Fibroblast of skin of left biceps (primary cell): Measurements from ENCODE around the gene ANXA1.

Source experiments
- DNase-seq, 2 experiments: peaks; one replicate each; pipeline ENCODE4 v3.0.0-alpha.2; 2013; ENCODE audit warnings: low read depth in 2 of 2

ANXA1 gene

DNA sequence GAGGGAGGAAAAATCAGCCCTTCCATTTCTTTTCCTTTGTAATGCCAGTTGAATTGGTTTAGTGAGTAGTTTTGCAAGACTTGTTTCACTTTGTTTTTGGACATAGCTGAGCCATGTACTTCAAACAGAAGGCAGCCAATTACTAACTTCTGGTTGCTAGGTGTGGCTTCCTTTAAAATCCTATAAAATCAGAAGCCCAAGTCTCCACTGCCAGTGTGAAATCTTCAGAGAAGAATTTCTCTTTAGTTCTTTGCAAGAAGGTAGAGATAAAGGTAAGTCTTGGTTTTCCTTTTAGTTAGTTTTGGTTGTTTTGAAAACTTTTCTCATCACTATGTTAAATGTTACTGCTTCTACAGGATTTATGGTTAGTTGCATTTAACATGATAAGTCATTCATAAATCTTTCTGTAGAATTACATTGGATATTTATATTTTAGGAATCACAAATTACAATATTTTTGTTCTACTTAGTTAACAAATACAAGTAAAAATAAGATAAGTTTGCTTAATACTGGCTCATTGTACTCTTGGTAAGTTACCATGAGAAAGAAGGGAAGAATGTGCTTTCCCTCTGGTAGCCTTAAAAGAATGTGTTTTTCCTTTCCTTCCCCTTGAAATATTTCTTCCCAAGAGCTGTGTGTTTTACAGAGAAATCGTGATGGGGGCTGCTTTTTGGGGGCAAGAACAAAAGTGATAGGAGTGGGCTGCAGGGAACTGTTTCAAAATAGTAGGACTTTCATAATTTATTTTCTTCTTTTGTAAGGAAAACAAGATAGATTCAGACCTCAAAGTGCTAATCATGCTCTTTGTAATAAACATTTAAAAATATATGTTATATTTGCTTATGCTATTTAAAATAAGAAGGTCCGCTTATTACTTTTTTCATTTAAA is at the start of gene ANXA1:
TSS of gene ANXA1 (plus strand) at position 213 of the 890 bp plus-strand sequence. CDS start 6,671 bp downstream, outside the sequence.
- DNase-seq = peak; percentile 58 to 67

- DNase-seq = no peak
Measured at GRCh38 chr9:73104342-73104741, 47.3 kb upstream of the ANXA1 start.

- no peak for DNase-seq
Measured at GRCh38 chr9:73104921-73105320, 46.7 kb upstream of the ANXA1 start.

DNA sequence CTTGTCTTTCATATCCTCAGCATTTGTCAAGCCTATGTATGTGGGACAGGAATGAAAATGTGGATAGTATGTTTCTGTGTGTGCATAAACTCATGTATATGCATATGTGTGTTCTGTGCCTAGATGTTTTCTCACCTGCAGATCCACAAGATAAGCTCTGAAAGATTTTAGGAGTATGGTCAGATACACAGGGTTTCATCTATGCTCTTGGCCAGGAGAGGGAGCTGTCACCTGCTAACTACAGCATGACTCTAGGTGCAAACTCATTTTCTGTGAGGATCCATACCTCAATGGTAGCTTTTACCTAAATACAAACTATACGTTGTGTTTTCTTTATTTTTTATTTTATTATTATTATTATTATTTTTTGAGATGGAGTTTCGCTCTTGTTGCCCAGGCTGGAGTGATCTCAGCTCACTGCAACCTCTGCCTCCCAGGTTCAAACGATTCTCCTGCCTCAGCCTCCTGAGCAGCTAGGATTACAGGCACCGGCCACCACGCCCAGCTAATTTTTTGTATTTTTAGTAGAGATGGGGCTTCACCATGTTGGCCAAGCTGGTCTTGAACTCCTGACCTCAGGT is 44.1 kb upstream of the ANXA1 start:
- DNase-seq = peak in 1 of 2 experiments; percentile 28

DNA sequence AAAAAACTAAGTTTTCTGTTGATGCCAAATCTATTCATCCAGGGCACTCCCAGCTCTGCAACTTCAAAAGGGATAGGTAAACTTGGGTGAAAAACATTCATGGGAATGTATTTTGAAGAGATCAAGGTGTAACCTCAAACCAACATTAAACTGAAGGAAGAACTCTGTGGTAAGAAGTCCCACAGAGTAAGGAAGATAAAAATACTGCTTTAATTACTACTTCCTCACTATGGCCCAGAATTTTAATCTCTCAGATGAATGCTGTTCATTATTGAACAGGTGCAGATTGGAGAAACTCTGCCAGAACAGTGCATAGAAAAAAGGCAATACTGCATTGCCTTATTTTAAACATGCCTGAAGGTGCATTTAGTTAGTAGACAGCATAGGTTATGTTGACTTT is 37.6 kb upstream of the ANXA1 start:
- DNase-seq = no peak

GRCh38 chr9:73114958-73115357 is 36.7 kb upstream of the ANXA1 start:
- no peak for DNase-seq

DNA sequence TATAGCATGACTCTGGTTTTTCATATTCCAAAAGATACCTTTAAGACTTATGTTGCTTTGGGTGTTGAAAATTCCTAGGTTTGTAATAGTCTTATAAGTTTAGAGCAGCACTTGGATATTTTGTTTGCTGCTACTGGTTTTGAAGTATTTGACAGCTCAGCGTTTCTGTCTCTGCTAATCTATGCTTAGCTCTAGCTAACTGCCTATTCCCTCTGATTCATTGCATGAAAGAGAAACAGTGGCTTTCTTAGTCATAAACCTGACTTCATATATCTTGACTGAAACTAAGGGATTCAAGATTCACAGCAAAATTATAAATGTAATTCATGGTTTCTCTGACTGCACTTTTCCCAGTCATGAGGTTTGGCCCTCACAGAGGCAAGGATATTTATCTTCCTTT is 35.6 kb upstream of the ANXA1 start:
- peak in 1 of 2 experiments; percentile 27 for DNase-seq

GRCh38 chr9:73116880-73117279 is 34.8 kb upstream of the ANXA1 start:
- no peak for DNase-seq

GRCh38 chr9:73118286-73118685 is 33.4 kb upstream of the ANXA1 start:
- no peak for DNase-seq

DNA sequence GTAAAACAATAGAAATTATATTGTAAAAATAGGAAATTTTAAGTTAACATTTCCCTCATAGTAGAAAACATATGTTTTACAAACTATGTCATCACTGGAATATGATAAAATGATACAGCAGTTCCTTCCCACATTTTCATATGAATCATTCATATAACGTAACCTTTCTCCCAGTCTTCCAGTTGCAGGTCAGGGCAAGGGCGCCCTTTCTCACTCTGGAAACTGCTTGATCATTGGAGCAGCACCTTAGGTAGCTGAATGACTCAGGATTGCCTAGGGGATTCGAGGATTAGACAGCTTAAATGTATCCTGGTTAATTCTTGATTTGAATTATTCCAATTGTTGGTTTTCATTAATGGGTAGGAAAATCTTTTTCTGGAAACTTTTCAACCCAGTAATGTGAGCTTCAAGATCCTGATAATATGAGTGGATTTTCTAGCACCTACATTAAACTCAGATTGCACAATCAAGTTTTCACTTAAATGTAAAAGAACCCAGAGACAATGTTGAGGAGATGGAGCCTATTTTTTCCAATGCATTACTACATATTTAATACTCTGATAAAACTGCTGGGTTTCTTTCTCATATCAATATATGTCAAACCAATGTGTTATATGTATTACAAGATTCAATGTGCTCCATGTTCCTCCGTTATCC is 32.6 kb upstream of the ANXA1 start:
- peak; percentile 71 to 75 for DNase-seq

DNA sequence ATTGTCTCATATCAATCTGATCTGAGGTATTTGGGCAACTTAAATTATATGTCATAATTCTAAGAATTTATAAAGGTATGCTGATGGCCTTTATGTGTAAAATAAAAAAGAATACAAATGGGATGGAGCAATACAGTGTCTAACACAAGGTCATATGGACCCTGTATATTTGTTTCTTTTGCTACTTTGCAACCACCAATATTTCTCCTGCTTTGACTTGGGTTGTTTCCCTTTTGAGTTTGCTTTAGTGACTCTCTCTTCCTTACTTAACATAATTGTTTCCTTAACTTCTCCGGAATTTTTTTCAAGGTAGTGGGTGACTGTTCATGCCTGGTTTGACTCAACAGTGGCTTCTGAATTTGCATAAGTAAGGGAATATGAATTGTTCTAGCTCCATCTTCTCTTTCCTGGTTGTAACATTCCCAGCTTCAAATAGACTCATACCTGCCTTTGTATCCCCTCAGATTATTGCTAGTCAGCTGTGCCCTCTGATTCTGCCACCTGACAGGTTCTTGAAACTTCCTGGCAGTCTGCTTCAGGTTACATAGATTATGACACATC is 30.2 kb upstream of the ANXA1 start:
- no peak for DNase-seq

GRCh38 chr9:73125651-73126050 is 26.0 kb upstream of the ANXA1 start:
- no peak for DNase-seq

- no peak for DNase-seq
Measured at GRCh38 chr9:73129941-73130685, 21.6 kb upstream of the ANXA1 start.

GRCh38 chr9:73131461-73131860 is 20.2 kb upstream of the ANXA1 start:
- DNase-seq = no peak

DNA sequence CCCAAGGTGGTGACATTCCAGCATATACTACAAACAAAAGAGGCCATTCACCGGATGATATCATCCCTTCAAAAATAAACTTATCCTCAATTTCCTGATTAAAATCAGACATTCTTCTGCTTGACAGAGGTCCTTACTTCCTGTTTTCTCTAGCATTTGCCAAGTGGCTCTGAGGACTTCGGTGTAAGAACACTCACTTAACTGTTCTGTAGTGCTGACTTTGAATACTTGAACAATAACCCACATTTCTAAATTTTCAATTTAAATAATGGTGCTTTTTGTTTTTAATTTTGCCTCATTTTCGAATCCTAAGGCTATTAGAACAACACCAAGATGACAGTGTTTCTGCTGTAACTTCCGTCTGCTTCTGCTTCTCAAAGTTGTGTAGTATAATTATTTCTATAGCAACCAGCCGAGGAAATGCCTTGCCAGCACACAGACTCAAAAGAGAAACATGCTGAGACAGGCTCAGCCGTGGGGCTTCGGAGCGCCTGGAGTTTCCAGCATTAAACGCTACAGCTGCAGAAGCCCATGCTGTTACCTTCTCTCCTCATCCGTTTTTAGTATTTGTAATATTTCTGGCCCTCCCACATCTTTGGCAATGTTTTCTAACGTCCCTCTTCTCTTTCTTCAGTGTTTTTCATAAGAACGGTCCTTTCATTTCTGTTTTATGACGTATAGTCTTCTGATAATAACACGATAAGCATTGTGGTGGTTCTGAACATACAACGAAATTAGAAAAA is 19.5 kb upstream of the ANXA1 start:
- DNase-seq = peak in 1 of 2 experiments; percentile 50

DNA sequence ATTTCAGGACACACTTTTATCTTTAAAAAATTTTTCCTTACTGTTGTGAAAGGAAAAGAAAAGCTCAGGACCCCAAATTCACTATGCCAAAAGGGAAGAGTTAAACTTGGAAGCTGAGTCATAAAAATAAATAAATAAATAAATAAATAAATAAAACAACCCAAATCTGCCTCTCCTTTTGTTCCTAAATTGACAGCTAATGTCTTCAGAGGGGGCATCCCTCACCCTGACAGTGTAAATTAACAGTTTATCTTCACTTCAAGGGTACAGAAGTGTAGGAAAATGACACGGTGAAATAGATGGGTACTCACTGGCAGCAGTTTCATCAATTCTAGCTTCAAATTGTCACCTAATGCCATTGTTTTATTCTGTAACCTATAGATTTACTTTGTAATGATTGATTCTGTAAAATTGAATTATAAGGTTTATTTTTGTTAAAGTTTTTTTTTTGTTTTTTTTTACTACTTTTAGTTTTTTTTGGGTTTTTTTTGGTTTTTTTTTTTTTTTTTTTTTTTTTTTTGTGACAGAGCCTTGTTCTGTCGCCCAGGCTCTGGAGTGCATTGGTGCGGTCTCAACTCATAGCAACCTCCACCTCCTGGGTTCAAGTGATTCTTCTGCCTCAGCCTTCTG is 18.5 kb upstream of the ANXA1 start:
- no peak for DNase-seq

- DNase-seq = no peak
Measured at GRCh38 chr9:73133921-73134407, 17.7 kb upstream of the ANXA1 start.

GRCh38 chr9:73135394-73135793 is 16.3 kb upstream of the ANXA1 start:
- DNase-seq = no peak

DNA sequence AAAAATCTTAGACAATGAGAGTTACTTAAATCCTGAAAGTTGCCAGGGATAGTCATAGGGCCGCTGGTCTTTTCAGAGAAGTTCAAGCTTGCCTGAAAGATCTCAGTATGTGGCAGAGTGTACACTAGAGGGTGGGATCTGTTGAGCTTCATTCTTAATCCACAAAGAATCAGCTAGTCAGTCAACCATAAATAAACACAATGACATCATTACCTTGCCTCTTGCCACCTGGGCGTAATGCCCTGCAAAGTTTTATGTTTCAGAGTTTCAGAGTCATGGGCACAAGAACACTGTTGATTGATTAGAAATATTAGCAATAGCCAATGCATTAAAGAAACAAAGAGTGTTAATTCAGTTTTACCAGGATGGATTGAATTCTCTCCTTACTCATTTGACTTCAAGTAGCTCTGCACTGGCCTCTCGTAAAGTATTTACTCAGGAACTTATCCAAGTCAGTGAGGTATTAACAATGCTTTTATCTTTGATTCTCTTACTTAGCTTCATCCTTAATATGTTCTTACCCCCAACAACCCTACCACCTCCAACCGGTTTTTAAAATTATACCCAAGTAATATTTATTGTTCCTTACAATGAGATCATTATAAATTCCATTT is 14.3 kb upstream of the ANXA1 start:
- no peak for DNase-seq

DNA sequence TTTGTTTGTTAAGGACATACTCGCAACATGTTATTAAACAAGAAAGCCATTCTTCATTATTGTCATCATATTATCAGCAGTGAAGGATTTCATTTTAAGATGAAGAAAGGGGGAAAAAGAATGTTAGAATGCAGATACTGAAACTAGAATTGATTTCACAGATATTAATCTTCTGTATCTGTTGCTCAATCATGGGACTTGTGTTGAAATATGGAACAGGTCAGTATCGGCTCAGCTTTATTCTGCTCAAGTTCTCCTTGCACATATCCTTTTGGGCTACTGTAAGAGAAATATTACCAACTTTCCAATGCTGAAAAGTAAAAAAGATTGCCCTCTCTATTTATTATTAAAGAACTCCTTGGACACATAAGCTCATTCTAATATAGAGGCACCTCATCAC is 13.8 kb upstream of the ANXA1 start:
- DNase-seq = no peak
